Omental fat pad (tissue), 4 donors: Measurements from ENCODE around the gene XCL2. TPM values are rescaled to one million over a fixed set of nuclear protein-coding genes. Genes with fewer than 3 reads are reported as not detected.

Source experiments
- ATAC-seq: fragments of 150-250 bp; one replicate; pipeline ENCODE4 v1.9.1; 2016; ENCODE audit warnings: mild to moderate bottlenecking, moderate library complexity; ENCODE audit not compliant: low FRiP score
- DNase-seq: peaks from one replicate; pipeline ENCODE4 v3.0.0-alpha.2; 2019; ENCODE audit warnings: low spot score
- CTCF ChIP-seq, 3 donors: fragments of 450-650 bp; IDR thresholded peaks; one replicate each; pipeline ENCODE4 v1.5.1; 2016 to 2017; ENCODE audit warnings: antibody characterized with exemption in 3 of 3, mild to moderate bottlenecking in 3 of 3, moderate library complexity in 2 of 3
- total RNA-seq, 4 donors: library from RNA; depleted of rRNA; stranded (reverse); fragments of >200 nt; gene quantifications; one replicate each; pipeline ENCODE4 v1.1.0, GENCODE V29; 2016

XCL2 gene
- total RNA-seq, 4 donors from 2014 or later: 1.6 TPM; not detected in 3

GRCh38 chr1:168518813-168519212 is 25.0 kb downstream of the XCL2 start:
- ATAC-seq: no peak
- DNase-seq: no peak
- TF ChIP-seq CTCF (IDR thresholded peaks at IDR 0.05): no peak

- no peak for ATAC-seq
- no peak for TF ChIP-seq CTCF (IDR thresholded peaks at IDR 0.05)
- DNase-seq: no peak
Observed at GRCh38 chr1:168518201-168518689, 25.6 kb downstream of the XCL2 start.

GRCh38 chr1:168514455-168514854 is 29.3 kb downstream of the XCL2 start:
- no peak for TF ChIP-seq CTCF (IDR thresholded peaks at IDR 0.05)
- ATAC-seq: no peak
- DNase-seq: no peak

GRCh38 chr1:168513656-168514404 is 30.0 kb downstream of the XCL2 start:
- ATAC-seq (no peak), DNase-seq (no peak)
- no peak for TF ChIP-seq CTCF (IDR thresholded peaks at IDR 0.05)

- no peak for TF ChIP-seq CTCF (IDR thresholded peaks at IDR 0.05)
- no peak for ATAC-seq
- DNase-seq: no peak
Observed at GRCh38 chr1:168512864-168513595, 30.8 kb downstream of the XCL2 start.

GRCh38 chr1:168509875-168510791 is 33.7 kb downstream of the XCL2 start:
- ATAC-seq: no peak

More at GRCh38 chr1:168509875-168510791, 33.7 kb downstream of the XCL2 start:
- no peak for DNase-seq
- no peak for TF ChIP-seq CTCF (IDR thresholded peaks at IDR 0.05)
